Fibroblast of skin of left quadriceps (primary cell): ENCODE data around the gene ARID5A.
"Not testable (repeated sequence)": the region's sequence is repeated elsewhere in the genome, so short reads cannot be mapped to it uniquely, and the experiment has no call there.

ENCODE experiments used
- DNase-seq, 2 experiments: peaks; one replicate each; pipeline ENCODE4 v3.0.0-alpha.2; 2013; ENCODE audit warnings: low read depth in 2 of 2

Gene ARID5A

DNA sequence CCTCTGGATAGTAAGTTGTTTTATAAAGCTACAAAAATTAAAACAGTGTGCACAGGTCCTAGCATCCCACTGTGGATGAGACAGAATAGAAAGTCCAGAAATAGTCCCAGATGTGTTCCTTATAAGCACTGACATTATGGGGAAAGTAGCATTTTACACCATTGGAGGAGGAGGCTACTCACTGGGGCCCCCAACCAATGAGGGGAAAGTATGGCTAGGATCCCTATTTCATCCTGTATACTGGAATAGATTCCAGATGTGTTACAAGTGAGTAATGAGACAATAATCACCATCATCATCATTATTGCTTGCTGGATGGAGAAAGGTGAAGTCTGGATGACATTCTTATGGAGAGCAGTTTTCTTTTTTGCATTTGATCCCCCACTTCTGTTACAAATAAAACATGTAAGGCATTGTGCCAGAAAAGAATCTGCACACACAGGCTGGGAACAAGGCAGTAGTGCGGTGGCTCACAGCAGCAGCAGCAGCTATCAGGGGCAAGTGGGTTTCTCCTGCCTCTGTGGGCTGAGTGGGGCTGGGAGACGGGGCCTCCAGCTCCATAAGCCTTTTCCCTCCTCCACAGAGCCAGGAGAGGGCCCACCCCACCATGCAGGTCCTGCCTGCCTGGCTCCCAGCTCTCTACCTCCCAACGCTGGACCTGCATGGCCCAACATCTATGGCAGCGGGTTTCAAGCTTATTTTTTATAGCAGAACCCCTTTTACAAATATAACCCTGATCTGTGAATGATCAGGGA is 5.0 kb downstream of the ARID5A start:
- peak; percentile 90 to 92 for DNase-seq

DNA sequence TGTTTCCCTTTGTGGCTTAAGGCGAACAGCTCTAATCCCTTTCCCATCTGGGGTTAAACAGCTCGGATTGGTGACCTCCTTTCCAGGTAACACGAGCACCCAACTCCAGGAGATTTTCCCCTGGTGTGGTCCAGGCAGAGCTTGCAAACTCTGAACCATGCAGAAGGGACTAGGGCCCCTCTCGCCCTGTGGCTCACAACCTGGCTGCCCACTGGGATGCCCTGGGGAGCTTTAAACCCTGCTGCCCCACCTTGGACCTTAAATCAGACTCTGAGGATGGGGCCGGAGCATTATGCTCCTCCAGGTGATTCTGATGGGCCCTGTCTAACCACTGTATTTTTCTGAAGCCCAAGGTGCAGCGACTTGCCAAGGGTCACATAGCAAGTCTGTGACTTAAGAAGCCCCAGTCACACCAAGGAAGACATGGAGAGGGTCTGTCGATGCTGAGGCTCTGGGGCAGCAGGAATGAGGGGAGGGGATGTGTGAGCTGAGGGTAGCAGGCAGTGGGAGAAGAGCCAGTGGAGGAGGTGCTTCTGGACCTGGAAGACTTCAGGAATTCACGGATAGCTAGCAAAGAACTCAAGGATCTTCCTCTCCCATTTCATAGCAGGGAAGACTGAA is 5.9 kb downstream of the ARID5A start:
- no peak for DNase-seq

DNA sequence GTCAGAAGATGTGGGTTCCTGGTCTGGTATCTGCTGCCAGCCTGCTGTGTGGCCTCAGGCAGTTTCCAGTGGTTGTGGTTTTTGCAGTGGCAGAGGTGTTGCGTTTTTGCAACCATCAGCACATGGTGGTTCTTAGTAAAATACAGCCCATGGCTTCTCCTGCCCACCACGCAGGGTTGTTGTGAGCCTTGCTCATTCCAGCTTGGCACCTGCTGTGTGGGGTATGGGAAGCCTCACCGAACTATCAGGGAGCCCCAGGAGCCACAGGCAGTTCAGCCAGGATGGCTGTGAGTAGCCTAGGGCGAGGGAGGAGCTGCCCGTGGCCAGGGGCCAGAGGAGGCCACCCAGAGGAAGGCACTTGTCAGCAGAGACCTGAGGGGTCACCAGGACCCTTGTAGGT is 9.8 kb downstream of the ARID5A start:
- no peak for DNase-seq

DNA sequence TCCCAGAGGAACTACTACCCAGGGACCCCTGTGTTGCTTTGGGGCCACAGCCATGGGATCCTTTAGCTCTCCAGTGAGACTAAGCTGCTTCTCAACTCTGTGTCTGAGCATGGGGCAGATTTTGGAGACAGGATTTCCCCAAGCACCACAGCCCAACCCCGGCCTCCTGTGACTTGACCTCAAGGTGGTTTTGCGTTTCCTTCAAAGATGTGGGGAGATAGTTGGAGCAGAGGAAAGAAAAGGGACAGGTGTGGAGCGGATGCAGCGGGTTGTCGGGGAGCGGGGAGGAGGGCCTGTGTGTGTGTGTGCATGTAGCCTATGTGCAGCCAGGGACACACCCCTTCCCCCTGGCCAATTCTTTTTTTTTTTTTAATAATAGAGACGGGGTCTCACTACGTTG is 10.2 kb downstream of the ARID5A start:
- DNase-seq, result no peak

DNA sequence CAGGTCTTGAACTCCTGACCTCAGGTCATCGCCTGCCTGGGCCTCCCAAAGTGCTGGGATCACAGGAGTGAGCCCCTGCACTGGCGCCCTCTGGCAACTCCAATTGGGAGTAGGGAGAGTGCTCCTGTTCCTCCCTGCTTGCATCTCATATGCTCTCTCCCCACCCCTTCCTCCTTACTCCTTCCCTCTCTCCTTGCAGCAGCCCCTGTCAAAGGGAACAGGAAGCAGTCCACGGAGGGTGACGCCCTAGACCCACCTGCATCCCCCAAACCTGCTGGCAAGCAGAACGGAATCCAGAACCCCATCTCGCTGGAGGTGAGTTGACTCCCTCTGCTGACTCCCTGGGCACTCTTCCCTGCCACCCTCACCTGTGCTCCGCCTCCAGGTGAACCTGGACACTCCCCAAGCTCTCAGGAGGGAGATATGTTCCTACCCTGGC is 10.7 kb downstream of the ARID5A start:
- DNase-seq, result no peak

DNA sequence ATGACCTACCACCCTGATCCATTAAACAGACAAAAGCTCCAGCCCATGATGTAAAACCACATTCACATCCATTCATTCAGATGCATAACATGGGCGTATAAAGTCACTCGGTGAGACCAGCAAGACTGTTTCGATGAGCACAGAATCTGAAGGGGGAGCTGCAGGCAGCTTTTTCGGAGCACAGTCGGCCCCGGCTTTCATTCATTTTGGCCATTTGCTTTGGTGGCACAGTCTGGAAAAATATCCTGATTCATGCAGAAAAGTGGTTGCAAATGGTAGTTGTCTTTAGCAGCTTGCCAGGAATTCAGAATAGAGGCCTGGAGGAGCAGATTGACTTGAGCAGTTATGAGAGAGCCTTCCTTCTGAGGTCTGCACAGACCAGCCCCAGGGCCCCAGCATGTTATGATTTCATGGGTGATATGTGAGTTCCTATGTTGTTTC is 11.2 kb downstream of the ARID5A start:
- no peak for DNase-seq

DNA sequence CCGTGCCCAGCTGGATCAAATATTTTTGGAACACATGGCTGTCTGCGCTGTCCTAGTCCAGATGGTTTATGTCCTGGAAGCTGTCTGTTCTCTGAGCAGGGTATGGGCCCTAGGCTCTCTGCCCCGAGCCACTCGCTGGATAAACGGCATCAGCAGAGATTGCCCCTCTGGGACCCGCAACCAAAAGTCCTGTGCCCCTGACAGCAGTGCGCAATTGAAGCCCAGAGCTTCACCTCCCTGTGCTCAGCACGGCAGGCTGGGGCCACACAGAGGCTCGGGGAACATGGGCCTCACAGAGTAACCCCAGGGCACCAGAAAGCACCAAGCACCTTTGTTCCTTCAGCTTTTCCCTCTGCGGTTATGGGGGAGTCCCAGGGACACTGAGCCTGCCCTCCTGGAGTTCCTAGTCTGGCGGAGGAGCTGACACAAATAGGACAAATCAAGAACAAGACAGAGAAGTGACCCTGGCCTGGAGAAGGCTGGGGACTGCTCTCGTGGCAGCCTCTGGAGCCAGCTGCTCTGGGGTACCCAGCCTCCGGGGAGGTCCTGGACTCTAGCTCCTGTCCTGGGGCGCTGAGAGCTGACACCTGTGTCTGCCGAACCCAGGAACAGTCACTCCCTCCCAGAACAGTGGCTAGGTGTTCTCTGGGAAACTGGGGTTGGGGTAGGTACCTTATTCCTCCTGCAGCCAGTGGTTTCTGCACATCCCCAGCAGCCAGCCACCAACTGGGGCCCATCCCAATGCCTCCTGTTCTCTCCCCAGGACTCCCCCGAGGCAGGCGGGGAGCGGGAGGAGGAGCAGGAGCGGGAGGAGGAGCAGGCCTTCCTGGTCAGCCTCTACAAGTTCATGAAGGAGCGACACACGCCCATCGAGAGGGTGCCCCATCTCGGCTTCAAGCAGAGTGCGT is 12.3 kb downstream of the ARID5A start:
- DNase-seq, result no peak

DNA sequence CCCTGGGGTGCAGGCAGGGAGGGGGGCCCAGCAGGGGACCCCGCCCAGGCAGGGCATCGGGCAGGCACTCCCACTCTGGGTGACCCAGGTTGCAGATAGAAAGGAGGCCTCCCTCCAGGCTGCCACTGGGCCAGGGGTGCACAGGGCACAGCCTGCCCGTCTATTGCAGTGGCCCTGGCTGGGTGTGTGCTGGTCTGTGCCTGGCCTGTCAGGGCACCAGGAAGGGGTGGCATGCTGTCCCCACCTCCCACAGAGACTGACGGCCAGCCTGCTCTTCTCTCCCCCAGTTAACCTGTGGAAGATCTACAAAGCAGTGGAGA is 12.9 kb downstream of the ARID5A start:
- DNase-seq, result no peak

DNA sequence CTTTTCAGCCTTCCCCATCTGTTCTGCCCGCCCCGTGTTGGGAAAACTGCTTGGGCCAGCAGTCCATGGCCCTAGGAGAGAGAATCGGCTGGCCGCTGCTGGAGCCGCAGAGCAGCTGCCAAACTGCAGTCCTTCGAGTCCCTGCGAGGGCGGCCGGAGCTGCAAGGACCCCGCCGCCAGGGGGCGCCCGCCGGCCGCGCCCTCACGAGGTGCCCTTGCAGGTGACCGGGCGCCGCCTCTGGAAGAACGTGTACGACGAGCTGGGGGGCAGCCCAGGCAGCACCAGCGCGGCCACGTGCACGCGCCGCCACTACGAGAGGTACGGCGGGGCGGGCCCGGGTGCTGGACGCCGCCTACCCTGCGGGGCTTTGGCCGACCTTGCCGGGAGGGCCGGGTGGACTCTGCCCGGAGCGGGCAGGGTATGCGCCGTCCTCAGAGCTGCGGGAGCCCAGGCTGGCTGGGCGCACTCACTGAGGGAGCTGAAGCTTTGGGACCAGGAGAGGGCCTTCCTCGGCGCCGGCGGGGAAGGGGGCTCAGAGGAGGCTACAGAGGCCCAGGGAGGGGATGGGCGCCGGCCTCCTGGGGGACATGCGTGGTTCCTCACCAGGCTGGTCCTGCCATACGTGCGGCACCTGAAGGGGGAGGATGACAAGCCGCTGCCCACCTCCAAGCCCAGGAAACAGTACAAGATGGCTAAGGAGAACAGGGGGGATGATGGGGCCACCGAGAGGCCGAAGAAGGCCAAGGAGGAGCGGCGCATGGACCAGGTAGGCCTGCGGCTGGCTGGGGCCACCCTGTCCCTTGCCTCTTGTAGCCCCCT is 13.6 kb downstream of the ARID5A start:
- DNase-seq, result no peak

DNA sequence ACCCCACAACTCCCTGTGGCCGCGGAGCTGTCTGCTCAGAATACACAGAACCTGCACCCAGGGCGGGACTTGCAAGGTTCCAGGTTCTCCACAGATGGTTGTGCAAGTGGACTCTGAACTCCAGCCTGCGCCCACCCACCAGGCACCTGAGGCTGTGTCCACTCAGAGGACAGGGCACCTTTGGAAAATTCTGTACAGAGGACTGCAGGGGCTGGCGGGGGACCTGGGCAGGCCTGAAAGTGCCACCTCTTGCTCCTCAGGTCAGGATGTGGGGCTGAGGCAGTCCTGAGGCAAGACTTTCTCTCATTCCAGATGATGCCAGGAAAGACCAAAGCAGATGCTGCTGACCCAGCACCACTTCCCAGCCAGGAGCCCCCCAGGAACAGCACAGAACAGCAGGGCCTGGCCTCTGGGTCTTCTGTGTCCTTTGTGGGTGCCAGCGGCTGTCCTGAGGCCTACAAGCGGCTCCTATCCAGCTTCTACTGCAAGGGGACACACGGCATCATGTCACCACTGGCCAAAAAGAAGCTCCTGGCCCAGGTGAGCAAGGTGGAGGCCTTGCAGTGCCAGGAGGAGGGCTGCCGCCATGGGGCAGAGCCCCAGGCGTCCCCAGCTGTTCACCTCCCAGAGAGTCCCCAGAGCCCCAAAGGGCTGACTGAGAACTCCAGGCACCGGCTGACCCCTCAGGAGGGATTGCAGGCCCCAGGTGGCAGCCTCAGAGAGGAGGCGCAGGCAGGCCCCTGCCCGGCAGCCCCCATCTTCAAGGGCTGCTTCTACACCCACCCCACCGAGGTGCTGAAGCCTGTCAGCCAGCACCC is 14.4 kb downstream of the ARID5A start:
- no peak for DNase-seq

DNA sequence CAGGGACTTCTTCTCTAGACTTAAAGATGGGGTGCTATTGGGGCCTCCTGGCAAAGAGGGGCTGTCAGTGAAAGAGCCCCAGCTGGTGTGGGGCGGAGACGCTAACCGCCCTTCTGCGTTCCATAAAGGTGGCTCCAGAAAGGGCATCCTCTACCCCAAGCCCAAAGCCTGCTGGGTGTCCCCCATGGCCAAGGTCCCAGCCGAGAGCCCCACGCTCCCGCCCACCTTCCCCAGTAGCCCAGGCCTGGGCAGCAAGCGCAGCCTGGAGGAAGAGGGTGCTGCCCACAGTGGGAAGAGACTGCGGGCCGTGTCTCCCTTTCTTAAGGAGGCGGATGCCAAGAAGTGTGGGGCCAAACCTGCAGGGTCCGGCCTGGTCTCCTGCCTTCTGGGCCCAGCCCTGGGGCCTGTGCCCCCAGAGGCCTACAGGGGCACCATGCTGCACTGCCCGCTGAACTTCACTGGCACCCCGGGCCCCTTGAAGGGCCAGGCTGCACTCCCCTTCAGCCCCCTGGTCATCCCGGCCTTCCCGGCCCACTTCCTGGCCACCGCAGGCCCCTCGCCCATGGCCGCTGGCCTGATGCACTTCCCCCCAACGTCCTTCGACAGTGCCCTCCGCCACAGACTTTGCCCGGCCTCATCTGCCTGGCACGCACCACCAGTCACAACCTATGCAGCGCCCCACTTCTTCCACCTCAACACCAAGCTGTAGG is 15.2 kb downstream of the ARID5A start:
- DNase-seq, result no peak

DNA sequence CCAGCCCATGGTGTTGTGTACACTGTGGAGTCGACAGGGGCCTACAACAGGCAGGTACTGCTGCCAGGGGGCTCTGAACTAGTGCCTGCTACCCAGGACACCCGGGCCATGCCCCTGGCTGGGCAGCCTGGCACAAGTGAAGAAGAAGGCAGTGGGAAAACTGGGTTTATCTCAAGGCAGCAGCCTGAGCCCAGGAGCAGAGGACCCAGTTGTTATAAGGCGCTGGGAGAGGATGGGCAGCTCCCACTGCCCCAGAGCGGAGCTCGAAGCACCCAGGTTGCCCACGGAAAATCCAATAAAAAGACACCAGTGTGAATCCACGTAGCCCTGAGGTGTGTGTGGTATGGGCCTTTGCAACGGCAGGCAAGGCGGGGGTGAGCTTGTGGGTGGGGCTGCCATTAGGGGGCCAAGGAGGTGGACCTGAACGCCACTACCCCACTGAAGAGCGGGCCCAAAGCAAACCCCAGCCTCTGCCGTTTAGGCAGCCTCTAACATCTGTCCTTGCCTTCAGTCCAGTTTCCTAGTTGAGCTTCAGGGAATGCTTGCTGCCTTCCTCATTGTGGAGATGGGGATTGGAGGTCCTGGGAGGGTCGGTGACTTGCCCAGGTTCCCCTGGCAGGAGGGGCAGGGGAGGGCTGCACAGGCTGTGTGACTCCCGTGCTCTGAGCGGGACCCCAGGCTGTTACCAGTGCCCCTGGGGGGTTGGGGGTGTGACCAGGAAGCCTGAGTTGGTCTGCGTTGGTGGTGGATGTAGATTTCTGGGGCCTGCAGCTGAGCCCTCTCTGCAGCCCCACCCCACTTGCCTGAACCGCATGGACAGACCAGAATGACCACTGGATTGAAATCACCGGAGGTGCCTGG is 16.0 kb downstream of the ARID5A start:
- no peak for DNase-seq

DNA sequence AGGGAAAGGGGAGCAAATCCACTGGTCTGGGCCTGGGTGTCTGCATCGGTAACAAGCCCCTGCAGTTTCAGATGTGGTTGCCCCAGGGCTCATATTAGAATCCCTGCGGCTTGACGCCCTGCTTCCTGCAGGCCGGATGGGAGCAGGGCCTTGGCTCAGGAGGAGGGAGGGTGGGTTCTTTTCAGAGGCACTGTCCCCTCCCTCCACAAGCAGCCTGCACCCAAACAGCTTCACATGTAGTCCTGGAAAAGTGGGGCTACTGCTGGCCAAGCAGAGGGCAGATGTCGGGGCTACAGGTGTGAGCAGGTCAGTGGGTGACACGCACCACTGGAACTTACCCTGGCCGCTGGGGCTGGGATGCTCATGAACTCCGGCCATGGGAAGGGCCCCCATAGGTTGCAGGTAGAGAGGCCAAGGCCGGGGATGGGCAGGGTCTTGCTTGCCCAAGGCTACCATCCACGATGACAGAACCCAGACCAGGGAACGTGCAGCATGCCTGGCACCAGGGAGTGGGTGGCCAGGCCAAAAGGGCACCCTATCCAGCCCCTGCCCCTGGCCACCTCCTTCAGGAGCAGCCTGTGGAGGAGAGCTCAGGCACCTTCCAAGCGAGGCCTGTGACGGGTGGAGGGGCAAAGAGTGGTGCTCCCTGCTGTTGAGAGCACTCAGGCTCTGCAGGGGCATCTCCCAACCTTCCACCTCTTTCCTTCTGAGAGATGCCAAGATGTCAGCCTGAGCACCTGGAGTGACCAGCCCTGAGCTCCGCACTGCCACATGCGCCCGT is 16.8 kb downstream of the ARID5A start:
- DNase-seq, result no peak

DNA sequence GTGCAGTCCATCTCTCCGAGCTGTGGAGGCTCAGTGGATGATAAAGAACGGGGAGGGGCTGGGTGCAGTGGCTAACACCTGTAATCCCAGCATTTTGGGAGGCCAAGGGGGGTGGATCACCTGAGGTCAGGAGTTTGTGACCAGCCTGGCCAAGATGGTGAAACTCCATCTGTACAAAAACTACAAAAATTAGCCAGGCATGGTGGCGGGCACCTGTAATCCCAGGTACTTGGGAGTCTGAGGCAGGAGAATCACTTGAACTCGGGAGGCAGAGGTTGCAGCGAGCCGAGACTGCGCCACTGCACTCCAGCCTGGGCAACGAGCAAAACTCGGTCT is 17.4 kb downstream of the ARID5A start:
- not testable (repeated sequence) for DNase-seq

DNA sequence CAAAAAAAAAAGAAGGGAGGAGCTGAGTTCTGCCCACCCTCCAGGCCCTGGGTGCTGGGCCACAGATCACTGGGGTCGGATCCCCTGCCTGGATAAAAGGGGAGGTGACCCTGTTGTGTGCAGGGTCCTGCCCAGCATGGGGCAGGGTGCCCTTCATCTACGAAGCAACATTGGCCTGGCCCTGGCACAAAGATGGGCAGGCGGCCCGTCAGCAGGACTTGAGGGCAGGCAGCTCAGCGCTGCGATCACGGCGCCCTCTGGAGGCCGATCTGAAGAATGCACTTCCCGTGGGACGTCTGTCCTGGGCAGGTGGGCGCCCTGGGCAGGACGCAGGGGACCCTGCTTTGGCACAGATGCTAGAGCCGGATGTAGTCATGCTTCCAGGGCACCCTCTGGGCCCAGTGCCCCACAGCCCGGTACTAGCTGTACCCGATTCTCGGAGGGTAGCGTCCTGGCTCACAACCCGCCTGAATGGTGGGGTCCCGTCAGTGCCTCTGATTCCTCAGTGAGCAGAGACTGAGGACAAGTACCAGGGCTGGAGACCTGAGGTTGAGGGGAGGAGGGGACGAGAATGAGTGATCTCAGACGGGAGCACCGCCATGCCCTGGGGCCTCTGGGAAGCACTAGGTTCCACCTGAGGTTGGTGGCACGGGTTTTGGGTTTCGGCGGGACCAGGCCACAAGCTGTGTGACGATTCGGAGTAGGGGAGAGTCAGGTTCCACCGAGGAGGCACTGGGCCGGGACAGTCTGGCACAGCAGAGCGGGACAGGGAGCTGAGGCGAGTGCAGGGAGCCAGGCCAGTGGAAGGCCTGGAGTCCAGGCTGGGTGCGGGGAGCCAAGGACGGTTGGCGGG is 18.0 kb downstream of the ARID5A start:
- no peak for DNase-seq

DNA sequence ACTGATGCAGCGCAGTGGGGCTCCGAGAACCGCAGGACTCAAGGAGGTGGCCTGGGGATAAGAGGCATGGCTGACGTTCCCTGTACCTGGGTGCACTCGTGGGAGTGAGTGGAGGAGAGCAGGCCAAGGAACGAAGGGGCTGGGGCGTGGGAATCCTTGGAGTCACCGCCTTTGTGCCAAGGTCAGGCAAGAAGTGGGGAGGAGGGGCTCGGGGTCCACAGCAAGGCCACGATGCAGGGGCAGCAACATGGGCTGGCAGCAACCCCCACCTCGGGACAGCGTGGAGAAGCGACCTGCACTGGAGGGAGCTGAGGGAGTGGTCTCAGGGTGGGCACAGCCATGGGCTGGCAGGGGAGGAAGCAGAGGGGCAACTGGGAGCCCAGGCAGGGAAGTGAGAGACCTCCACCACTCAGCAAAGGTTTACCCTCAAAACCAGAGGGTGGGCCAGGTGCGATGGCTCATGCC is 18.6 kb downstream of the ARID5A start:
- no peak for DNase-seq
